Heart left ventricle (tissue), 16 donors: Measurements from ENCODE around the gene RGMA. TPM values are rescaled to one million over a fixed set of nuclear protein-coding genes. Genes with fewer than 3 reads are reported as not detected.

ENCODE experiments used
- ATAC-seq, 4 donors: fragments of 200-7000 bp; cut with Tn5 transposase; one replicate each; pipeline ENCODE4 v1.9.1; 2020 to 2022; ENCODE audit warnings: moderate library complexity in 4 of 4, mild to moderate bottlenecking in 3 of 4, moderate number of reproducible peaks in 1 of 4
- DNase-seq, 5 donors: peaks; one replicate each; pipeline ENCODE4 v3.0.0-alpha.2; 2020
- H3K27ac ChIP-seq, 12 donors: fragments of 200-600 bp; sonication (generic) in 4 of 12; one replicate each; pipeline versions ENCODE4 v1.5.0 to v1.8.0; 2016 to 2022; ENCODE audit warnings: mild to moderate bottlenecking in 2 of 12
- H3K27me3 ChIP-seq, 9 donors: fragments of 200-600 bp; sonication (generic) in 2 of 9; one replicate each; pipeline versions ENCODE4 v1.5.1 to v1.8.0; 2016 to 2022; ENCODE audit warnings: mild to moderate bottlenecking in 3 of 9
- H3K36me3 ChIP-seq, 9 donors: fragments of 200-600 bp; sonication (generic) in 2 of 9; one replicate each; pipeline versions ENCODE4 v1.5.0 to v1.8.0; 2018 to 2022; ENCODE audit warnings: mild to moderate bottlenecking in 2 of 9
- H3K4me1 ChIP-seq, 12 donors: fragments of 200-600 bp; sonication (generic) in 4 of 12; one replicate each; pipeline versions ENCODE4 v1.5.0 to v1.8.0; 2016 to 2022; ENCODE audit warnings: mild to moderate bottlenecking in 3 of 12
- H3K4me3 ChIP-seq, 12 donors: fragments of 200-600 bp; sonication (generic) in 4 of 12; one replicate each; pipeline versions ENCODE4 v1.5.0 to v1.8.0; 2017 to 2022; ENCODE audit warnings: mild to moderate bottlenecking in 9 of 12, moderate library complexity in 4 of 12
- H3K9me3 ChIP-seq, 12 donors: fragments of 200-600 bp; sonication (generic) in 4 of 12; one replicate each; pipeline versions ENCODE4 v1.5.0 to v1.8.0; 2016 to 2022; ENCODE audit warnings: mild to moderate bottlenecking in 1 of 12
- CTCF ChIP-seq, 12 donors: fragments of 200-600 bp; sonication (generic) in 4 of 12; IDR thresholded peaks; one replicate each; pipeline versions ENCODE4 v1.5.0 to v1.8.0; 2018 to 2022; ENCODE audit warnings: antibody characterized with exemption in 12 of 12, mild to moderate bottlenecking in 5 of 12
- POLR2A ChIP-seq, 2 donors: fragments of 450-650 bp; IDR thresholded peaks; one replicate each; pipeline ENCODE4 v1.6.1; 2017; ENCODE audit warnings: antibody characterized with exemption in 2 of 2, mild to moderate bottlenecking in 2 of 2, moderate library complexity in 2 of 2
- WGBS, 4 donors: extraction: QIAGEN DNeasy Blood & Tissue Kit in 2 of 4; methylation state at CpG; one replicate each; pipeline versions ENCODE4 v1.1.5 to v1.1.7; 2013 to 2018; 5-methylcytosine and 5-hydroxymethylcytosine counted together
- intact Hi-C, 10 donors: fragments of 100-400 bp; cut with DNase I; formaldehyde crosslinking; loops; one replicate each; pipeline versions ENCODE4 v1.11.1 to v1.14.2; 2022
- polyA plus RNA-seq, 2 donors: library from polyadenylated mRNA; stranded (reverse); fragments of 200-250 nt; gene quantifications; one replicate each; pipeline ENCODE4 v1.2.3, GENCODE V29; 2013
- total RNA-seq, 9 donors: library from RNA; depleted of rRNA in 2 of 9; stranded (reverse); fragments of >200 nt in 2 of 9; fragmentation: NEBNext Ultra II Directional in 3 of 9; extraction: Animal tissue kit (Norgen Biotek cat#: 25700) in 3 of 9; gene quantifications; one replicate each; pipeline versions ENCODE4 v1.1.0 to v1.2.4, GENCODE V29; 2016 to 2023
- donor health status: ischemic (EF 13 %, LVEDD 7.1; RV severe dilation, severe dysfunction).
- donor health status: healthy with polysubstance abuse.
- donor health status: DM: no; HTN: yes; CAD: no.
- donor health status: DM: no; HTN: no; CAD: no.
- donor health status: ischemic (EF 25% LVEDD 6.9; RV normal size, moderate dysfunction).
- donor health status: ischemic (EF 25% LVEDD 5.7; RV mildly dilated, moderate dysfunction).
- donor health status: healthy.
- donor health status: DM: yes; HTN: yes; CAD: no.
- donor health status: ischemic (EF 35%, LVEDD 5.7; RV mildly dilated, moderate dysfunction).
- donor health status: nonischemic (EF 11% LVEDD 7.7; RV severe dilation, severe dysfunction).
- donor health status: DM: yes; HTN: yes; CAD: no.
- donor health status: PGD.
- donor health status: ischemic (EF 29% LVEDD 5.4; RV normal size, mild dysfunction).
- donor health status: nonischemic (EF 23%, LVEDD 6.1; RV moderate dilation, normal function).

RGMA gene
- total and polyA plus RNA-seq, 11 donors = 4.7 to 20.8 (median 14.8) TPM

GRCh38 chr15:93031103-93031464, 57.9 kb downstream of the RGMA start:
- Histone ChIP-seq H3K36me3 (peaks cover 0 to 19% (median 14%) of the 10 kb centered on the region in 9 donors), H3K4me3 (no peak overlapping the region), H3K27ac (peak overlapping the region in 5 of 12 donors; percentile 78 to 96 (median 83)), H3K9me3 (no peaks in the 10 kb centered on the region), H3K4me1 (peaks cover 0 to 55% (median 44%) of the 10 kb centered on the region in 12 donors), H3K27me3 (no peaks in the 10 kb centered on the region)
- TF ChIP-seq POLR2A (IDR thresholded peaks at IDR 0.05) (no peak), CTCF (IDR thresholded peaks at IDR 0.05) (no peak)
- intact Hi-C loops = loop anchor here (2.0 to 10.0 kb wide), 15 partner anchors 41 to 1296 kb away; partner anchors contain the start of gene RGMA (in 2 of the 10)
- ATAC-seq = no peak
- DNase-seq = no peak
- WGBS, 4 donors = 66 to 80% (median 73%) methylated on average over 9 of the region's 9 CpGs

- ATAC-seq (peak; percentile 34 to 72 (median 63)), DNase-seq (peak in 4 of 5 donors; percentile 67 to 75 (median 68))
- no peaks in the 10 kb centered on the region for H3K9me3 ChIP-seq
- H3K4me1 ChIP-seq = peaks cover 0 to 55% (median 44%) of the 10 kb centered on the region in 12 donors
- intact Hi-C loops = loop anchor here (1.0 to 10.0 kb wide), 16 partner anchors 42 to 1297 kb away; partner anchors contain the start of gene RGMA (in 2 of the 10)
- no peaks in the 10 kb centered on the region for H3K27me3 ChIP-seq
- peak; percentile 79 to 92 (median 86) for TF ChIP-seq CTCF (IDR thresholded peaks at IDR 0.05)
- no peak for TF ChIP-seq POLR2A (IDR thresholded peaks at IDR 0.05)
- H3K4me3 ChIP-seq = no peak overlapping the region
- WGBS, 4 donors = 21 to 28% (median 25%) methylated on average over 14 to 20 of the region's 20 CpGs
- H3K27ac ChIP-seq = peak overlapping the region in 10 of 12 donors; percentile 25 to 96 (median 83)
- H3K36me3 ChIP-seq = peaks cover 0 to 24% (median 19%) of the 10 kb centered on the region in 9 donors
Observed at GRCh38 chr15:93030430-93031102, 58.4 kb downstream of the RGMA start.

GRCh38 chr15:93029836-93030429, 59.1 kb downstream of the RGMA start:
- no peak for TF ChIP-seq POLR2A (IDR thresholded peaks at IDR 0.05)
- TF ChIP-seq CTCF (IDR thresholded peaks at IDR 0.05) = no peak
- Histone ChIP-seq H3K4me3 (no peak overlapping the region), H3K4me1 (peaks cover 0 to 61% (median 46%) of the 10 kb centered on the region in 12 donors), H3K36me3 (peaks cover 0 to 31% (median 25%) of the 10 kb centered on the region in 9 donors), H3K27me3 (no peaks in the 10 kb centered on the region), H3K9me3 (no peaks in the 10 kb centered on the region), H3K27ac (peak overlapping the region in 11 of 12 donors; percentile 25 to 96 (median 83))
- intact Hi-C loops = loop anchor here (1.0 to 10.0 kb wide), 18 partner anchors 42 to 1297 kb away; partner anchors contain the start of gene RGMA (in 2 of the 10)
- DNase-seq = no peak
- peak in 3 of 4 donors; percentile 9 to 25 (median 25) for ATAC-seq
- WGBS, 4 donors = 68 to 76% (median 71%) methylated on average over 11 to 12 of the region's 12 CpGs
